ENCODE results near the gene LRG1. TPM values are rescaled to one million over a fixed set of nuclear protein-coding genes. Genes with fewer than 3 reads are reported as not detected.

The LRG1 gene
- total RNA-seq, 4 donors from 2014 or later, result 0.56 to 2.7 (median 2.0) TPM; not detected in 1

- no peaks in the 10 kb centered on the region for H3K36me3 ChIP-seq
- no peak for TF ChIP-seq POLR2A (IDR thresholded peaks at IDR 0.05)
- TF ChIP-seq CTCF (IDR thresholded peaks at IDR 0.05), result no peak
- no peaks in the 10 kb centered on the region for H3K9me3 ChIP-seq
- intact Hi-C loops (cut with DNase I), result no loop called here
- no peak for DNase-seq
- peaks cover 7 to 8% of the 10 kb centered on the region in 2 donors for H3K4me1 ChIP-seq
- WGBS, 2 donors, result 44 to 73% methylated on average over 6 of the region's 6 CpGs
- peaks cover 22% of the 10 kb centered on the region for H3K27me3 ChIP-seq
- no peak overlapping the region for H3K4me3 ChIP-seq (replicated peaks in 1 of 3)
- no peak overlapping the region for H3K27ac ChIP-seq
These were observed 46.4 kb upstream of the LRG1 start for GRCh38 chr19:4586245-4586644.

GRCh38 chr19:4585556-4585955 lies 45.7 kb upstream of the LRG1 start:
- WGBS, 2 donors, result 71 to 100% methylated on average over 1 of the region's 1 CpG

GRCh38 chr19:4584670-4585460 lies 45.0 kb upstream of the LRG1 start:
- Histone ChIP-seq H3K4me3 (replicated peaks in 1 of 3) (peak overlapping the region in 1 of 3 donors; percentile 23), H3K36me3 (no peaks in the 10 kb centered on the region), H3K27ac (no peak overlapping the region), H3K27me3 (peaks cover 34% of the 10 kb centered on the region), H3K9me3 (no peaks in the 10 kb centered on the region), H3K4me1 (peaks cover 7 to 8% of the 10 kb centered on the region in 2 donors)
- DNase-seq, result no peak
- intact Hi-C loops (cut with DNase I), result no loop called here
- no peak for TF ChIP-seq POLR2A (IDR thresholded peaks at IDR 0.05)
- TF ChIP-seq CTCF (IDR thresholded peaks at IDR 0.05), result no peak
- 23% methylated on average over 13 to 20 of the region's 45 CpGs for WGBS, 2 donors

More at GRCh38 chr19:4585556-4585955, 45.7 kb upstream of the LRG1 start:
- TF ChIP-seq POLR2A (IDR thresholded peaks at IDR 0.05), result no peak
- TF ChIP-seq CTCF (IDR thresholded peaks at IDR 0.05), result no peak
- DNase-seq, result no peak
- intact Hi-C loops (cut with DNase I), result no loop called here
- Histone ChIP-seq H3K9me3 (no peaks in the 10 kb centered on the region), H3K4me1 (peaks cover 7 to 8% of the 10 kb centered on the region in 2 donors), H3K27ac (no peak overlapping the region), H3K4me3 (replicated peaks in 1 of 3) (no peak overlapping the region), H3K27me3 (peaks cover 28% of the 10 kb centered on the region), H3K36me3 (no peaks in the 10 kb centered on the region)

- H3K36me3 ChIP-seq, result no peaks in the 10 kb centered on the region
- H3K4me3 ChIP-seq (replicated peaks in 1 of 3), result peak overlapping the region in 1 of 3 donors; percentile 23
- no peak for DNase-seq
- intact Hi-C loops (cut with DNase I), result no loop called here
- H3K27ac ChIP-seq, result no peak overlapping the region
- H3K27me3 ChIP-seq, result peaks cover 35% of the 10 kb centered on the region
- TF ChIP-seq POLR2A (IDR thresholded peaks at IDR 0.05), result no peak
- no peak for TF ChIP-seq CTCF (IDR thresholded peaks at IDR 0.05)
- H3K9me3 ChIP-seq, result no peaks in the 10 kb centered on the region
- WGBS, 2 donors, result 1 to 3% methylated on average over 16 to 20 of the region's 49 CpGs
- peaks cover 7 to 8% of the 10 kb centered on the region in 2 donors for H3K4me1 ChIP-seq
These were observed 44.3 kb upstream of the LRG1 start for GRCh38 chr19:4583961-4584669.
